GM19455 (cell line): Measurements from ENCODE around the gene F13A1.

Experiments
- ATAC-seq: cut with Tn5 transposase; IDR thresholded peaks from one replicate; pipeline ENCODE4 v1.9.1; 2021; ENCODE audit not compliant: unreplicated experiment

Gene F13A1

DNA sequence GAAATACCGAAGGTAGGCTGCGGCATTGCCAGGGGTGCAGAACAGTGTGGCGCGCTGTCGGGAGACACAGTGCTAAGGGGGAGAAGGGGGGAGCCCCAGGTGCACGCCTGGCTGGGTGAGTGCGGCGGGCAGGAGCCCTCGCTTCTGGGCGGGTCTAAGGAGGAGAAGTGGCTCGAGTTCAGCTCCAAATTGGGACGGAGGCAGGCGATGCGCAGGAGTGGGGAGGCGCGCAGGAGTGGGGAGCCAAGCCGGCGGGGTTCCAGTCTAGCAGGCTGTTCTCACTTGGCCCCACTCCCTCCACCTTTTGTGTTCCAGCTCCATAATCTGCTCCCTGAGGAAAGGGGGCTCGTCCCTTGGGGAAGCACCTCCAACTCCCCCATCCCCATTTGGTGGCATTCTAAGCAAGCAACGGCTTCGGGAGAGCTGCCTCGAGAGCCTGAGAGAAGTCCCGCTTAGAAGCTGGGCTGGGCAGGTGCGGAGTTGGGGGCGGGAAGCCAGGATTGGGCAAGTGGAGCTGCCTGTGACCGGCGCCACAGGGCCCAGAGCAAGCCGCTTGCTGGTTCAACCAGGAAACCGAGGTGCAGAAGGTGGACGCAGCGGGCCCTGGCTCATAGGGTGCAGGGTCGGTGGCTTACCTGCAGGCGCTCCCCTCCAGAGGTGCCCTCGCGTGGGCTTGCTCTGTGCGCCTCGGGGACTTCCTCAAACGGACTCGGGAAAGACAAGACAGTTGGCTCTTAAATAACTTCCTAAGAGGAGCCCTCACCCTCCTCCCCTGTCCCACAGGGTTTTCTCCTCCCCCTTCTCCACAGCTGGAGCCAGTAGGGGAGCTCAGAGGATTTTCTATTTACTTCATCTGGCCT is at the start of gene F13A1:
Gene F13A1, minus strand, starts transcription at position 711 of the 860 bp plus-strand sequence. CDS start 1,998 bp downstream, outside the sequence.
- ATAC-seq = no peak

DNA sequence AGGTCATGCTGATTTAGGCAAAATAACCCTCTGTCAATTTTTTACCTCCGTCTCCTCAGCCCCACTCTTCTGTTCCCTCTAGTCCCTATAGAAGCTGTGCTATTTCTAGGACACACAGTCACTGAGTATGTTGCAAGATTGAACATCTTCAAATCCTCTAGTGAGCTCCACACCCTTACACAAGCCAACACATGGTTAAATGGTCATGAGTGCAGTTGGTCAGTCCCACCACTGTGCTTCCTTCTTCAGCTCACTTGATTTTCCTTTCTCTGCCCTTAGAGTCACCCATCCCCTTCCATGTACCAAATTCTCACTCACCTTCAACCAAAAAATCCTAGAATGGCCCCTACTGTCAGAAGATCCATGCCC is 48.2 kb upstream of the F13A1 start:
- ATAC-seq = no peak

DNA sequence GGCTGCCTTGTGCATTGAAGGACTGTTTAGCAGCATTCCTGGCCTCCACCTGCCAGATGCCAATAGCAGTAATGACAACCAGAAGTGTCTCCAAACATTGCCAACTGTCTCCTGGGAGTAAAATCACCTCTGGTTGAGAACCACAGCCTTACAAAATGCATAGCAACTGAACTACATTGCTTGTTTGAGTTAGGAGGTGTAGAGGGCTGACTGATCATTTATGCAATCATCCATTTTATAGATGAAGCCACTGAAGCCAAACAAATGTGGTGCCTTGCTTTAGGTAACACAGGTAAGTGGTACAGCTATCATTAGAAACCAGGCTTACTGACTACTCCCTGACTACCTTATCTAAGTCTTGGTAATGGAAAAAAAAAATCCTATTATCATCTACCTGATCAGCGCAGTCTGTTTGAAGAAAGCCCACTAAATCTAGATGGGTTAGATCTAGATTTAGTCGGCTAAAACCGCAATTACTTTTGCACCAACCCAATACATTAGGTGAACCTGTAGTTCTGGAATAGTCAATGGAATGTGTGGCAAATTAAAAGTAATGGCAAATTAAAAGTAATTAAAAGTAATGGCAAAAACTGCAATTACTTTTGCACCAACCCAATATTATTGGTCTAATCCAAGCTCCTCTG is 47.7 kb upstream of the F13A1 start:
- ATAC-seq = no peak

DNA sequence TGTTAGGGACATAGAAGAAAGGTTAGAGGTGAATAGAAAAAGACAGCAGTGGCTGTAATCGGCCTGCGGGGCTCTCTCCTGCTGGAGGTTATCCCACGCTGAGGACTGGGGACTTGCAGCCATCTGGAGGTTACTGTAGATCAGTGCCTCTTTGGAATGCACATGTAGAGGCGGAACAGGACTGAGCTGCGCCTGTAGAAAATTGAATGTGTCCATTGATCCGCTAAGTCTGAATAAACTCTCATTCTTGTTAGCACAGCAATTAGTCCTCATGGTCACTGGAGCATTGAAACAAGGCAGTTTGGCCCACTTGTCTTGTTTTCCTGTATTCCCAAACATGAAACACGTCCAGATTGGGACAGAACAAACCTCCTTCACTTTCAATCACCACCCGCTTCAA is 46.3 kb upstream of the F13A1 start:
- ATAC-seq = no peak

DNA sequence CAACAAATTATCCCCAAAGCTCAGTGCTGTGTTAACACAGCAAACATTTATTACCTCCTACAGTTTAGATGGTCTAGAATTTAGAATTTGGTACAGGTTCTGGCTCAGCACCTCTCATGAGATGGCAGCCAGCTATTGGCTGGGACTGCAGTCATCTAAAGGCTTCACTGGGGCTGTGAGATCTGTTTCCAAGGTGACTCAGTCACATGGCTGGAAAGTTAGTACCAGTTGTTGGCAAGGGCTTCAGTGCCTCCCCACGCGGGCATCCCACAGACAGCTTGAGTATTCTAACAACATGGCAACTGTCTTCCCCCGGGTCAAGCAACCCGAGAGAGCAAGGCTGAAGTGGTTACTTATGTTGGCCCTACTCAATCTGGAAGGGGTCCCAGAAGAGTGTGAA is 44.8 kb upstream of the F13A1 start:
- no peak for ATAC-seq

DNA sequence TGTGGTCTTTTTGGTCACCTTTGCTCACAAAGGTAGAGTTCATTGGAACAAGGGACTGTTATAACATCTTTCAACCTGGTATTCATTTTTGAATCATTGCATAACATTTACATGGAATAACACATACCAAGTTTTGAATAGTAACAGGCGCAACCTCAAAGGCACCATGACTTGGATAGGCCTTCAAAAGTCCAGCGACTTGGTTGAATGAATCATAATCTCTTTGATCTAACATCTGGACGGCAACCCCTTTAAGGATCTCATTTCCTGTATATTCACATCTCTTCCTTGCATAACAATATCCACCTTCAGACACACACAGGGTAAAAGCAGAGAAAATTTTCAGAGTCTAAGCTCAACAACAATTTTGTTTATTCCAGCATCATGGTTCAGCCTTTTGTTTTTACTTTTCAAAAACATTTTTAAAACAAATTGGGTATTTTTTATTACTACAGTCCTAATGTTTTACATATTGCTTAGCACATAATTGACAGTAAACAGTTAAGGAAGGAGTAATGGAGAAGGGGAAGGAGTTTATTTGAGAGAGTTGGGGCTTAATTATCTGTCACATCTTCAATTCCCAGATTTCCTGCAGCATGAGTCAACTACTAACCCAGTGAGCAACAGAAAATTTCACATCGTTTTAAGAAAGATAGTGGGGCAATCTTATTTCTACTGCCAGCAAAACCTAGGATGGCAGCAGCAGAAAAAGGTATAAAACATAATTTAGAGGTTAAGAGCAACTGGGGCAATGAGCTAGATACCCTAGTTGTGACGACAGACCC is 41.8 kb upstream of the F13A1 start:
- no peak for ATAC-seq

DNA sequence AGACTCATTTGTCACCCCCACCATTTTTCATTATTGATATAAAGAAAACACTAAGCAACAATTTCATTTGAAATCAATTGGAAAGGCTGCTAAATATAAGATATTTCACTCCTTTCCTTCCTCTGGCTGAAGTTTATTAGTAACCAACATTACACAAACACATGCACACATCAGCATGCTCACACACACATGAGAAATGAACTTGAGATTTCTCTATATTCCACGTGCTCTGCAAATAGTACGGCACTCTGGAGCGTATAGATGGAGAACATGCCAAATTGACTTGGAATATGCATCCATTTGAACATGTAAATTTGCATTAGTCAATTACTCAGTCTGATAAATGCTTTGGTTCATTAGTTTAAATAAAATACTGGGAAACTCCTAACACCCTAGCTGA is 37.1 kb upstream of the F13A1 start:
- no peak for ATAC-seq

DNA sequence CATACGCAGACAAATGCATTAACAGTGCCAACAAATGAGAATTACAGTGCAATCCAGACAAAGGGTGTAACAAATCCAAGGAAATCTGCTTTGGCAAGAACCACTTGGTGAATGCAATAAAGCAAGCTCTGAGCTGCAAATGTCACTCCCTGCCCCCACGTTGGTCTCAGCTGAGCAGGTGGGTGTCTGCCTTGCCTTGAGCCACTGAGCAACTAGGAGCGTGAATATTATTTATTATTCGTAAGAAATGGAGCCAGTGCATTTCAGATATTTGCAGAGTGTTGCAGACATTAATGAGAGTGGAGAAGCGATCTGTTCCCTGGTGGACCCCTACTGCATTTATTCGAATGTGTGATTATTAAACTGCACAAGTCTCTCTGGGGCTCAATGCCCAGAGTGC is 36.6 kb upstream of the F13A1 start:
- ATAC-seq = no peak

DNA sequence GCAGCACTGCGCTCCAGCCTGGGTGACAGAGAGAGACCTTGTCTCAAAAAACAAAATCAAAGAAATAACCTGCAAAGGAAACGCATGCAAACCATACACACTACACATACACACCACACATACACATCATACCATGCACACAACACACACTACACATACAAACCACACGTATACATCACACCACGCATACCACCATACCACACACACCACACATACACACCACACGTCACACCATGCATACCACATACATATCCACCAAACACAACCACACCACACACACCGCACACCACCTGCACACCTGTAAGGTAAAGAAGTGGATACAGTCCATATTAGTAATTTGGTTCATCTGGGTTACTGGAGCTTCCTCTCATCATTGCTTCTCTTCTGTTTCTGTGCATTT is 32.3 kb upstream of the F13A1 start:
- no peak for ATAC-seq

DNA sequence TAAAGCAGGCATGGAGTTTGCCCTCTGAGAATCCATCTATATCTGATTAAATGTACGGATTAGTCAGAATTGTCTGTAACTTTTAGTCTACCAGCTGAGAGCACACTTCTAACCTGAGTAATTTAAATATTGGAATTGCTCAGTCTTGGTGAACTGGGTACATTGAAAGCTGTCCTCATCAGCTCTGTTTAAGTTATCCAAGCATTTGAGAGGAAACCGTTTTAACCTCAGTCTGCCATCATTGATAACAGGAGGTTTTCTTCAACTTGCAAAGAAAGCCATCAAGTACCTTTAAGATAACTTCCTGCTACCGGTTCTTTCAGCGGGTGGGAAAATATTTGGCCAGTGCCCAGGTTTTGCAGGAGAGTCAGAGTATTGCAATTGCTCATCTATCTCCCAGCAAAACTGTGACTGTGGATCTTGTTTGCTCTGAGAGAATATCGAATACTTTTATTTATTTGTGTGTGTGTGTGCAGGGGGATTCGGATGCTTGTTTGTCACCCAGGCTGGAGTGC is 31.1 kb upstream of the F13A1 start:
- ATAC-seq = no peak

DNA sequence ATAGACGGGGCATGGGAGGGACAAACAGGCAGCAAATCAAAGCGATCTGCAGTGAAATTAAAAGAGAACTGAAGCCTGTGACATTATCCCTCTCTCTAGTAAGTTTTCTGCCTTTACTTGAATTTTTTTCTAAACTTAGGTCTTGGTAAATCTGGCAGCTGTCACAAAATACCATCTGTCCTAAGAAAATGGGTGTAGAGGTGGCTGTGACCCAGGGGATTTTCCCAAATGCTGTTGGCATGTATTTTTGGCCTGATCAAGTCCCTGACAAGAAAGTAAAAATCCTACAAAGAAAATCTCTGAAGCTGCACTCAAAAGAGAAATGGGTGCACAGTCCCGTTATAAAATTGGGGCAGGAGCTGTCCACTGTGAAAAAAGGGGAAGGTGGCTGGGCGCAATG is 30.2 kb upstream of the F13A1 start:
- ATAC-seq = no peak

DNA sequence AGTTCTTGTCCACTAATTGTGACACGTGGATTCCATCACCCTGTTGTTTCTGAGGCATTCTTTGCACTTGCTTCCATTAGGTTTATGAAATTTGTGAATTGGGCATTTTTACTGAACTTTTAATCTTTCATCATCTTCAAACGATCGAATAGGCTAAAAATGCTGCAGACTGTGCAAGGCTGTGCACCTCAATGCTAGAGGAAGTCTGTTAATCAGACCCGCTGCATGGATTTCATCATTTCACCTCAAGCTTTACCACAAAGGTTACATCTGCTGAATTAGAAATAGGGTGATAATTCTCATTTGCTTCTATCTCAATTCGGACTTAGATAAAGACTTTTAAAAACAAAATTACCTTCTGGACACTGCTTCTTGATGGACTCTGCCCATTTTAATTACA is 27.8 kb upstream of the F13A1 start:
- no peak for ATAC-seq

DNA sequence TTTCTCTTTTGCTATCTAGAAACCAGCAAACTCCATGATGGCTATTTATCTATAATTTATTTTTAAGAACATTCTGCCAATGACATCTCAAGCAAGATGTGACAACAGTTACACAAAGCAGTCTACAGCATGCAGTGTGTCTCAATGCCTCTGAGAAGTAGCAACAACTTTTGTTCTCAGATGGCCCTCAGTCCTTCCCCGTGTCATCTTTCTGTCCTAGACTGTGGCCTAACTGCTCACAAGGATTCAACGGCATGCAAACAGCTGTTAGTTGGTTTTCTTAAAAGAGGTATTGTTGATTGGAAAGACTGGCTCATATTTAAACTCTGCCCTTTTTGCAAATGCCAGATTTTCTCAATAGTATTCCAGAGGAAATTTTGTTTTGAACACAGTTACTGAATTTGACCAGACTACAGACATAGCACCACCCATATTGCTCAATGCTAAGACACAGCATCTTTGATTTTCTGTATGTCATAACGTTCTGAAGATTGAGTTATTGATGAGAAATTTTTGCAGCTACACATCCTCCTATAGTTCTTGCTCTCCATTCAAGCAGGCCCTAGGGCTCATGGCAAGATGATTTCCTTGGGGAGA is 26.1 kb upstream of the F13A1 start:
- ATAC-seq = no peak

DNA sequence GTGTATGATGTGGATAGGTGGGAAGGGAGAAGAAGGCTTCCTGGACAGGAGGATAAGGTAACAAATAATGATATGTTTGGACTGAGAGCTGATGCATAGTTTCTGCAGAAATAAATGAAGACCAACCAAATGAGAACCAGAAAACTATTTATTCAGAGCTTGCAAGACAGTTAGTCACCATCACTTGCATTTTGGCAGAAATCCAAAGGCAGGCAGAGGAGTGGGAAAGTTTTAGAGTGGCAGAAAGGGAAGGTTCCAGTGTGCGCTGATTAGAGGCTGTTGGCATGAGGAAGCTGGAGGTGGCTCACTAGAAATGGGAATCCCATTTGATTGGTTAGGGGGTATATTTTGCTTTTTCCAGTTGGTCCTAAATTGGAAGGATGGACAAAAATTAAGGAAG is 13.0 kb upstream of the F13A1 start:
- ATAC-seq = no peak

DNA sequence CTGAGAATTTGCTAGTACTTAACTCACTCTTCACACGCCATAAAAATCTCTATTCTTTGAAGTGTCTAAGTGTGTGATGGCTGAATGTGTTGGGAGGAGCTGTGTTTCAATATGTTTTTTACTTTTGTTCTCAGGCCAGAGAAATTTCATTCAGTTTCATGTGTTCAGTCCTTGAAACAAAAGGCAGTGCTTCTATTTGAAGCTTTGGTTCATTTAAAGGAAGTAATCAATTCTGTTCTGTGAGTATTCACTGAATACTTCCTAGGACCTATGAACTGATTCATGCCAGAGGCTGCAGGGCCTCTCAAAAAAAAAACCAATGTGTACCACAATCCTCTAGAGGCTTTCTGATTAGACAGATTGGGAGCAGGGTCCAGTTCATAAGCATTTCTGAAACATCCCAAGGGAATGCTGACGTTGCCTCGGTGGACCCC is 12.4 kb upstream of the F13A1 start:
- ATAC-seq = peak; percentile 30

DNA sequence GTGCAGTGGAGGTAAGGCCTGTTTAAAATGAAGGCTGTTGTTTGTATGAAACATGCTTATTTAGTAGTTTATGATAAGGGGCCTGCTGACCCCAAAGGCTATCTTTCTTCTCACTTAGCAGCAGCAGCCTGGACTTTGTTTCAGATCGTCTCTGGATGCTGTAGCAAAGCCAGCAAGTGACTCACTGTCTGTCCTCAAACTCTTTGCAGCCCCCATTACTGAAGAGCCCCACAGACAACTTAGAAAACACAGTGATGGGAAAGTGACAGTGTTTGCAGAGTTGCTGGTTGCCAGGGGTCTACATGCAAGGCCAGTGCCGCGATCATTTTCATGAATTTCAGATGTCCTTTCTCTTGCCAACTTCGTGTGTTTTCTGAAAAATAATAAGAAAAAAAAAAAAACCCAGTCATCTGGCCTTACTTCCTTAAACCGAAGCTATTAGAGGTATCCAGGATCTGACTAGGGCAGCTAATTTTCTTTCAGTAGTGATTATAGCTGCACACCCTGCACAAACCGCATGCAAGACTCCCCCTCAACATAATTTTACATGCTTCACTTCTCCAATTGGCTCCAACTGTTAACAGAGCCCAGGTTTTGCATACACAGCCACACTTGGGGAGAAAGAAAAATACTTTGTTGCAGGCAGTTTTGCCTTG is 11.6 kb upstream of the F13A1 start:
- ATAC-seq = peak; percentile 72

DNA sequence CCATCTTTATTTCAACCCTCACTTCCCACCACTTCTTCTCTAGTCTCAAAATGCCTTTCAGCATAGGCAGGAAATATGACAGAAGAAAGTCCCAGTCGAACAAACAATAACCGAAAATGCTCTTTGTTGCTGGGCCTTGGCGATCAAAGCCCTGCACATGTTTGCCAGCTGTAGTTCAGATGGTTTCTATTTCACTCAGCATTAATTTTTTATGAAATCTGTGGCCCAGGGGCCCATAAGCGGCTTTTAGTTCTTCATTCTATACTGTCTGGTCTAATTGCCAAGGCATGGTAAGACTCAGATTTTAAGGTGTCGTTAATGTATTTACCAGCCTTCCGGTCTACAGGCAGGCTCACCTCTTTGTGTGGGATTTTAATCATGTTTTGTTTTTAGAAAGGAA is 10.9 kb upstream of the F13A1 start:
- peak; percentile 64 for ATAC-seq

DNA sequence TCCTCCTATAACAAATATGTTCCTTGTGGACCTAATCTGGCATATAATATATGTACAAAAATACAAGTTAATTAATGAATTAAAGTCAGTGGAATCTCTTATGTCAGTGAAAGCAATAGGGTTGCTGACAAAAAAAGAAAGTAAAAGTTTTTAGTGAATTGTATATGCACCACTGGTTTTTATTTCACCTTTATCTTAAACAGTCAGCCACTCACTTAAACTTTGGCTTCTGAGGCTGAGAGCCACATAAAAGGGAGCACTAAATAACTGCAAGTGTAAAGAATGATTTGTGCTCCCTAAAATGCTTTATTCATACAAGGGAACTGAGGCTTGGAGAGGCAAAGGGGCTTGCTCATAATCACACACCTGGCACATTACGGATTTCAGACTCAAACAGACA is 9.9 kb upstream of the F13A1 start:
- ATAC-seq = no peak

DNA sequence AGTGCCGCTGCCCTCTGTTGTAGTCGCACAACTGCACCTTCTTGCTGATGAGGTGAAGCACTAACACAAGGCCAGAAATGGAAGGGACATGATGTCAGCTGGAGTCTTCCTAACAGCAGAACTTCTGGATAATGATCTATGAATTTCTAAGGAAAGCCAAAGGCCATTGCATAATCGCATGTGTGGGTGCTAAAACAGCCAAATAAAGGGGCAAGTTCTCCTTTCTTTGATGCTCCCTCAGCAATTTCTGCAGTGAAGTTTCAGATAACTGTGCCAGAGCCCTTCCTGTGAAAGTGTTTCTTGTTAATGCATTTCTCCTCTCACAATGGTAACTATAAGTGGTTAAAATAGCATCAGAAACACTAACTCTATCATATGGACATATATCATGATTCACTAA is 8.0 kb upstream of the F13A1 start:
- no peak for ATAC-seq

DNA sequence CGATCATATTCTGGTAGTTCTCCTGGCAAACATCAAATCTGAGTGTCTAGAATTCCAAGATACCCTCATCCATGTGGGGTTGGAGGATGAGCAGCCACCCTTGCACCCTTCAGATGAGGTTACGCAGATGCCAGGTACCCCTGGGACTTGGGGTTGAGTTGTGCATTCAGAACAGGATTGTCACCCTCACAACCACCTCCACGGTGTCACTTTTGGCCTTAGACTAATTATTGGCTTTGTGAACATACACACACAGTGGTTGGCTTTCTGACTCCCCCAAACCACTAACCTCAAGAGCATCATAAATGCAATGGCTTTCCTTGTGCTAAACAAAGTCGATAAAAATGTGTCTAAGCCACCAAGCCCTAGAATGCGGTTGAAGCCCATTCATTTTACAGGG is 2.9 kb upstream of the F13A1 start:
- no peak for ATAC-seq

DNA sequence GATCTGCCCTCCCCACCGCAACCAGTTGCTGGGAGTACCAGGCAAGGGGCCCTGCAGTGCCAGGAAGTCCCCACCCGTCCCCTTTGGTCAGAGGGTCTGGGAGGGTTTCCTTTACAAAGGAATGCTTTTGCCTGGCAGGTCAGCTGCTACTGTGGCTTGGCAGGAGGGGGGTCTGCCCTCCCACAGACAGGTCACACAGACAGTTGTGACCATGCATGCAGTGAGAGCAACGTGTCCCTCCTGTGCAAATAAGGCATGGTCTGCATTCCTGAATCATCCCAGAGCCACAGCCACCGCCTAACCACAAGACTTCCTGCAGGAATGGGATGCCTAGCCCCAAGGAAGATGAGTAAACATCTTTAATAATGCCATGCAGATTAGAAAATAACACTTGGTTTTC is 439 bp upstream of the F13A1 start:
- ATAC-seq = no peak
